ENCODE measurements around the gene GNAO1.

GNAO1 gene

DNA sequence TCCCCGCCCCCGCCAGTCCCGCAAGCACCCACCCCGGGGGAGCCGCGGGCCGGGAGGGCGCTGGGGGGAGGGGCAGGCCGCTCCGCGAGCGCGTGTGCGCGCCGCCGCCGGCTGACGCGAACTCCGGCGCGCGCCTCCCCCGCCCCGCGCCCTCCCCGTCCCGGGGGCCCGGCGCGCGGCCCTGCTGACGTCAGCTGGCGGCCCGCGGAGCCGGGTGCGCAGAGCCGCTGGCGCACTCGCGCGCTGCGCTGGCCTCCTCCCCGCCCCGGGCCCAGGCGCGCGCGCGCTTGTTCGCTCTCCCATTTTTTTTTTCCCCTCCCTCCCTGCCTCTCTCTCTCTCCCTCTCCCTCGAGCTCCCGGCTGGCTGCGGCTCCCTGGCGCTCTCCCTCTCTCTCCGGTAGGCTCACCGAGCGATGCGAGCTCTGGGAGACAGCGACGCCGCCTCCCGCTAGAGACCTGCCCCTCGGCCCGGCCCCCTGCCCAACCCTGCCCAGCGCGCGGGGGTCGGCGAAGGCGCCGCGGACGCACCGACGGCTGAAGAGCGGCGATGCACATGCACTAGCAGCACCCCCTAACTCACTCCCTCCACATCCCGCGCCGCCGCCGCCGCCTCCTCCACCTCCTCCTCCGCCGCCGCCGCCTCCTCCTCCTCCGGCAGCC lies at the start of gene GNAO1:
Gene GNAO1 (plus strand): TSS at position 334 of the 660 bp plus-strand sequence. CDS start 747 bp downstream, outside the sequence.
- TF ChIP-seq CTCF (IDR thresholded peaks at IDR 0.05; ENCODE audit: insufficient read depth, low read length, poor library complexity, severe bottlenecking), result no peak
- peak; percentile 38 for DNase-seq (ENCODE audit: extremely low read depth, insufficient read length)
- Histone ChIP-seq H3K36me3 (ENCODE audit: control insufficient read depth, insufficient read depth, low read length) (no peaks in the 10 kb centered on the region), H3K4me3 (replicated peaks; ENCODE audit: low read depth, low read length) (peak within 1 kb of the TSS; percentile 28), H3K27me3 (replicated peaks; ENCODE audit: control insufficient read depth, insufficient read depth, low read length) (peaks cover 3% of the 10 kb centered on the region)

DNA sequence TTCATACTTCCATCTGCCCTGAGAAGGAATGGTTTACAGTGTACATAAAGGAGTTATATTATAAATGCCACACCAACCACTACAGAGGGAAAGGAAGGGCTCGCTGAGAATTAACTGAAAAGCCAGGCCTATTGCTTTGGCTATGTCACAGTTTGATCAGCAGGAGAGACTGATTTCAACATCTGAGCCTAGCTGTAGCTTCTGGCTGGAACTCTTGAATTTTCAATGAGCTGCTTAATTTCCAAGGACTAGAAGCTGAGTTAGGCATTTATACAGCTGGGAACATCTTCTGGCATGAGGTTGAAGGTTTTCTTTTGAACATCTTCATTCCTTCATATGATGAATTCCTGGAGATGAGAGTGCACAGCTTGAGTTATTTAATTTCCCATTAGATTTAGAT lies 47.6 kb upstream of the GNAO1 start:
- Histone ChIP-seq H3K4me3 (replicated peaks; ENCODE audit: low read depth, low read length) (no peak overlapping the region), H3K36me3 (ENCODE audit: control insufficient read depth, insufficient read depth, low read length) (no peaks in the 10 kb centered on the region), H3K27me3 (replicated peaks; ENCODE audit: control insufficient read depth, insufficient read depth, low read length) (no peaks in the 10 kb centered on the region)
- no peak for DNase-seq (ENCODE audit: extremely low read depth, insufficient read length)
- TF ChIP-seq CTCF (IDR thresholded peaks at IDR 0.05; ENCODE audit: insufficient read depth, low read length, poor library complexity, severe bottlenecking), result no peak

- Histone ChIP-seq H3K4me3 (replicated peaks; ENCODE audit: low read depth, low read length) (no peak overlapping the region), H3K27me3 (replicated peaks; ENCODE audit: control insufficient read depth, insufficient read depth, low read length) (no peaks in the 10 kb centered on the region), H3K36me3 (ENCODE audit: control insufficient read depth, insufficient read depth, low read length) (no peaks in the 10 kb centered on the region)
- no peak for DNase-seq (ENCODE audit: extremely low read depth, insufficient read length)
- no peak for TF ChIP-seq CTCF (IDR thresholded peaks at IDR 0.05; ENCODE audit: insufficient read depth, low read length, poor library complexity, severe bottlenecking)
These were observed 45.9 kb upstream of the GNAO1 start for GRCh38 chr16:56145369-56145768.

GRCh38 chr16:56151621-56152020 lies 39.7 kb upstream of the GNAO1 start:
- H3K36me3 ChIP-seq (ENCODE audit: control insufficient read depth, insufficient read depth, low read length), result no peaks in the 10 kb centered on the region
- DNase-seq (ENCODE audit: extremely low read depth, insufficient read length), result no peak

GRCh38 chr16:56161658-56162057 lies 29.6 kb upstream of the GNAO1 start:
- Histone ChIP-seq H3K4me3 (replicated peaks; ENCODE audit: low read depth, low read length) (no peak overlapping the region), H3K27me3 (replicated peaks; ENCODE audit: control insufficient read depth, insufficient read depth, low read length) (peaks cover 2% of the 10 kb centered on the region; the same call in 1 of the 2 replicates), H3K36me3 (ENCODE audit: control insufficient read depth, insufficient read depth, low read length) (no peaks in the 10 kb centered on the region)
- DNase-seq (ENCODE audit: extremely low read depth, insufficient read length), result no peak
- TF ChIP-seq CTCF (IDR thresholded peaks at IDR 0.05; ENCODE audit: insufficient read depth, low read length, poor library complexity, severe bottlenecking), result no peak

More at GRCh38 chr16:56151621-56152020, 39.7 kb upstream of the GNAO1 start:
- Histone ChIP-seq H3K27me3 (replicated peaks; ENCODE audit: control insufficient read depth, insufficient read depth, low read length) (no peaks in the 10 kb centered on the region), H3K4me3 (replicated peaks; ENCODE audit: low read depth, low read length) (no peak overlapping the region)
- no peak for TF ChIP-seq CTCF (IDR thresholded peaks at IDR 0.05; ENCODE audit: insufficient read depth, low read length, poor library complexity, severe bottlenecking)

Data from GM06990 (cell line).